Right ventricle myocardium inferior (tissue), 1 donor: Measurements from ENCODE around the gene B3GAT2. TPM values are rescaled to one million over a fixed set of nuclear protein-coding genes. Genes with fewer than 3 reads are reported as not detected.

Source experiments
- ATAC-seq: fragments of 200-7000 bp; cut with Tn5 transposase; one replicate; pipeline ENCODE4 v1.9.1; 2020; ENCODE audit warnings: mild to moderate bottlenecking, moderate library complexity
- DNase-seq: peaks from one replicate; pipeline ENCODE4 v3.0.0; 2021; ENCODE audit errors: missing footprints
- intact Hi-C: fragments of 100-400 bp; cut with DNase I; formaldehyde crosslinking; loops from one replicate; pipeline ENCODE4 v1.11.0; 2022
- total RNA-seq: library from RNA; stranded (reverse); fragmentation: NEBNext Ultra II Directional; extraction: Animal tissue kit (Norgen Biotek cat#: 25700); gene quantifications from one replicate; pipeline ENCODE4 v1.2.1, GENCODE V29; 2021
- donor health status: DM: no; HTN: yes; CAD: no; lungs with severe emphysema.

The B3GAT2 gene
- total RNA-seq, 1 donor from 2014 or later, result not detected

- intact Hi-C loops, result no loop called here
Measured at GRCh38 chr6:70849348-70850069, 107.4 kb downstream of the B3GAT2 start.

GRCh38 chr6:70847106-70848084 is 109.5 kb downstream of the B3GAT2 start:
- intact Hi-C loops, result no loop called here
- no peak for ATAC-seq
- DNase-seq, result no peak

More at GRCh38 chr6:70849348-70850069, 107.4 kb downstream of the B3GAT2 start:
- DNase-seq, result no peak
- no peak for ATAC-seq

GRCh38 chr6:70846207-70846835 is 110.5 kb downstream of the B3GAT2 start:
- intact Hi-C loops, result no loop called here
- ATAC-seq (no peak), DNase-seq (no peak)

- intact Hi-C loops, result no loop called here
- ATAC-seq, result no peak
- DNase-seq, result no peak
Measured at GRCh38 chr6:70844301-70844700, 112.6 kb downstream of the B3GAT2 start.

GRCh38 chr6:70843328-70843918 is 113.4 kb downstream of the B3GAT2 start:
- intact Hi-C loops, result no loop called here
- ATAC-seq (no peak), DNase-seq (no peak)

GRCh38 chr6:70842541-70842940 is 114.3 kb downstream of the B3GAT2 start:
- ATAC-seq (no peak), DNase-seq (no peak)
- intact Hi-C loops, result no loop called here

GRCh38 chr6:70841112-70841511 is 115.7 kb downstream of the B3GAT2 start:
- ATAC-seq, result no peak
- intact Hi-C loops, result no loop called here
- no peak for DNase-seq

- DNase-seq (no peak), ATAC-seq (no peak)
- intact Hi-C loops, result no loop called here
Measured at GRCh38 chr6:70839286-70840266, 117.3 kb downstream of the B3GAT2 start.

- intact Hi-C loops, result no loop called here
- no peak for ATAC-seq
- DNase-seq, result no peak
Measured at GRCh38 chr6:70838907-70839285, 118.0 kb downstream of the B3GAT2 start.

- DNase-seq (no peak), ATAC-seq (no peak)
- intact Hi-C loops, result no loop called here
Measured at GRCh38 chr6:70834520-70834919, 122.3 kb downstream of the B3GAT2 start.

- intact Hi-C loops, result no loop called here
- ATAC-seq (no peak), DNase-seq (no peak)
Measured at GRCh38 chr6:70831427-70831826, 125.4 kb downstream of the B3GAT2 start.

- intact Hi-C loops, result no loop called here
- no peak for ATAC-seq
Measured at GRCh38 chr6:70823651-70824050, 133.2 kb downstream of the B3GAT2 start.

GRCh38 chr6:70821751-70822150 is 135.1 kb downstream of the B3GAT2 start:
- ATAC-seq, result no peak
- DNase-seq, result no peak
- intact Hi-C loops, result no loop called here

More at GRCh38 chr6:70823651-70824050, 133.2 kb downstream of the B3GAT2 start:
- DNase-seq, result no peak

GRCh38 chr6:70820778-70821177 is 136.1 kb downstream of the B3GAT2 start:
- no peak for DNase-seq
- intact Hi-C loops, result no loop called here
- ATAC-seq, result no peak

- ATAC-seq, result no peak
- intact Hi-C loops, result no loop called here
- no peak for DNase-seq
Measured at GRCh38 chr6:70819646-70820045, 137.2 kb downstream of the B3GAT2 start.

GRCh38 chr6:70813885-70814284 is 143.0 kb downstream of the B3GAT2 start:
- intact Hi-C loops, result no loop called here
- no peak for ATAC-seq
- no peak for DNase-seq

GRCh38 chr6:70811788-70812187 is 145.1 kb downstream of the B3GAT2 start:
- no peak for ATAC-seq
- intact Hi-C loops, result no loop called here
- DNase-seq, result no peak
